GM19452 (cell line): ENCODE measurements around the gene ZNF497.
"Not testable (repeated sequence)": the region's sequence is repeated elsewhere in the genome, so short reads cannot be mapped to it uniquely, and the experiment has no call there.

Experiments used
- ATAC-seq: cut with Tn5 transposase; IDR thresholded peaks from one replicate; pipeline ENCODE4 v1.9.1; 2021; ENCODE audit not compliant: unreplicated experiment

ZNF497 gene

GRCh38 chr19:58362272-58362994 lies at the start of gene ZNF497:
ZNF497 (minus strand) TSS chr19:58362751; CDS start chr19:58357635, 5,116 bp downstream.
- peak; percentile 88 for ATAC-seq

GRCh38 chr19:58409010-58409790 lies 46.6 kb upstream of the ZNF497 start:
- no peak for ATAC-seq

- ATAC-seq: peak; percentile 93
Measured at GRCh38 chr19:58408152-58409009, 45.8 kb upstream of the ZNF497 start, which contains the start of gene ZNF584. ZNF584 (plus strand) TSS chr19:58408649; CDS start chr19:58409148, 499 bp downstream.

GRCh38 chr19:58407658-58408151 lies 45.2 kb upstream of the ZNF497 start:
- no peak for ATAC-seq

- no peak for ATAC-seq
Measured at GRCh38 chr19:58406818-58407657, 44.5 kb upstream of the ZNF497 start.

GRCh38 chr19:58403920-58404478 lies 41.4 kb upstream of the ZNF497 start:
- not testable (repeated sequence) for ATAC-seq

- no peak for ATAC-seq
Measured at GRCh38 chr19:58401840-58402421, 39.4 kb upstream of the ZNF497 start.

GRCh38 chr19:58400916-58401839 lies 38.6 kb upstream of the ZNF497 start:
- peak; percentile 99 for ATAC-seq

- ATAC-seq: no peak
Measured at GRCh38 chr19:58400316-58400915, 37.9 kb upstream of the ZNF497 start.

- ATAC-seq: no peak
Measured at GRCh38 chr19:58399903-58400302, 37.4 kb upstream of the ZNF497 start.

- no peak for ATAC-seq
Measured at GRCh38 chr19:58398545-58398944, 36.0 kb upstream of the ZNF497 start.

GRCh38 chr19:58398087-58398486 lies 35.5 kb upstream of the ZNF497 start:
- no peak for ATAC-seq

- ATAC-seq: no peak
Measured at GRCh38 chr19:58397533-58398037, 35.0 kb upstream of the ZNF497 start.

GRCh38 chr19:58396691-58397532 lies 34.4 kb upstream of the ZNF497 start:
- no peak for ATAC-seq

GRCh38 chr19:58395979-58396627 lies 33.6 kb upstream of the ZNF497 start:
- no peak for ATAC-seq

GRCh38 chr19:58395220-58395978 lies 32.8 kb upstream of the ZNF497 start, which contains the start of gene RNF225:
RNF225 (plus strand) TSS chr19:58395656; CDS start chr19:58396090, 434 bp downstream.
- ATAC-seq: no peak
